ENCODE data around the gene MAB21L2.

Gene MAB21L2

DNA sequence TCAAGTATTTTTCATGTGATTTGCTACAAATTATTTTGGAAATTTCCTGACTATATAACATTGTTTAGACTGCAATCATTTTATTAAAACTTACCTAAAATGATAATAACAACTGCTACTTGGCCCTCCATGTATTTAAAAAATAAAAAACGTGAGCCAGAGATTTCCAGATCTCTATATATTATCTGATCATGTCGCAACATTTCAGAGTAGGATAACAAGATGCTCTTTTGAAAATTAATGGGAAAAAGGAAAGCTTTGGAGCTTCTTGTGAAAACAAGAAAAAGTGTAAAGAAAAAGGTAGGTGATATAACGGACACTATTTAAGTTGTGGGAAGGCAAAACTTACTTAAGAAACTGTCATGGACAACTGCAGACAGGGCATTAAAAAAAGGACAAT, 14.9 kb upstream of the MAB21L2 start:
- no peak overlapping the region for H3K4me3 ChIP-seq (ENCODE audit: insufficient read depth, low read length, poor library complexity, severe bottlenecking)
- no peaks in the 10 kb centered on the region for H3F3A ChIP-seq (ENCODE audit: insufficient read depth)
- H3K4me2 ChIP-seq (ENCODE audit: low read depth, low read length, poor library complexity, severe bottlenecking): no peak overlapping the region
- no peaks in the 10 kb centered on the region for H3K9me2 ChIP-seq (replicated peaks; ENCODE audit: insufficient read depth, low read length)
- no peak overlapping the region for H2AFZ ChIP-seq (ENCODE audit: low read depth, low read length, severe bottlenecking)
- H3K9ac ChIP-seq (ENCODE audit: low read length): no peak overlapping the region
- no peak for TF ChIP-seq EZH2phosphoT487 (conservative IDR thresholded peaks at IDR 0.05; ENCODE audit: low read length)
- TF ChIP-seq, protein P1, sequence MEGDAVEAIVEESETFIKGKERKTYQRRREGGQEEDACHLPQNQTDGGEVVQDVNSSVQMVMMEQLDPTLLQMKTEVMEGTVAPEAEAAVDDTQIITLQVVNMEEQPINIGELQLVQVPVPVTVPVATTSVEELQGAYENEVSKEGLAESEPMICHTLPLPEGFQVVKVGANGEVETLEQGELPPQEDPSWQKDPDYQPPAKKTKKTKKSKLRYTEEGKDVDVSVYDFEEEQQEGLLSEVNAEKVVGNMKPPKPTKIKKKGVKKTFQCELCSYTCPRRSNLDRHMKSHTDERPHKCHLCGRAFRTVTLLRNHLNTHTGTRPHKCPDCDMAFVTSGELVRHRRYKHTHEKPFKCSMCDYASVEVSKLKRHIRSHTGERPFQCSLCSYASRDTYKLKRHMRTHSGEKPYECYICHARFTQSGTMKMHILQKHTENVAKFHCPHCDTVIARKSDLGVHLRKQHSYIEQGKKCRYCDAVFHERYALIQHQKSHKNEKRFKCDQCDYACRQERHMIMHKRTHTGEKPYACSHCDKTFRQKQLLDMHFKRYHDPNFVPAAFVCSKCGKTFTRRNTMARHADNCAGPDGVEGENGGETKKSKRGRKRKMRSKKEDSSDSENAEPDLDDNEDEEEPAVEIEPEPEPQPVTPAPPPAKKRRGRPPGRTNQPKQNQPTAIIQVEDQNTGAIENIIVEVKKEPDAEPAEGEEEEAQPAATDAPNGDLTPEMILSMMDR (IDR thresholded peaks at IDR 0.05; ENCODE audit: insufficient read depth, low read length, poor library complexity, severe bottlenecking): no peak
- no peaks in the 10 kb centered on the region for H3K79me2 ChIP-seq (ENCODE audit: insufficient read depth, low read length)
- no peaks in the 10 kb centered on the region for H4K20me1 ChIP-seq (ENCODE audit: low read depth, low read length)
- H3K27ac ChIP-seq (ENCODE audit: low read depth, low read length): no peak overlapping the region
- H3K36me3 ChIP-seq (ENCODE audit: low read length): no peaks in the 10 kb centered on the region
- H3K27me3 ChIP-seq (ENCODE audit: low read length): no peaks in the 10 kb centered on the region
- no peaks in the 10 kb centered on the region for H3K9me3 ChIP-seq (ENCODE audit: insufficient read depth, low read length)

DNA sequence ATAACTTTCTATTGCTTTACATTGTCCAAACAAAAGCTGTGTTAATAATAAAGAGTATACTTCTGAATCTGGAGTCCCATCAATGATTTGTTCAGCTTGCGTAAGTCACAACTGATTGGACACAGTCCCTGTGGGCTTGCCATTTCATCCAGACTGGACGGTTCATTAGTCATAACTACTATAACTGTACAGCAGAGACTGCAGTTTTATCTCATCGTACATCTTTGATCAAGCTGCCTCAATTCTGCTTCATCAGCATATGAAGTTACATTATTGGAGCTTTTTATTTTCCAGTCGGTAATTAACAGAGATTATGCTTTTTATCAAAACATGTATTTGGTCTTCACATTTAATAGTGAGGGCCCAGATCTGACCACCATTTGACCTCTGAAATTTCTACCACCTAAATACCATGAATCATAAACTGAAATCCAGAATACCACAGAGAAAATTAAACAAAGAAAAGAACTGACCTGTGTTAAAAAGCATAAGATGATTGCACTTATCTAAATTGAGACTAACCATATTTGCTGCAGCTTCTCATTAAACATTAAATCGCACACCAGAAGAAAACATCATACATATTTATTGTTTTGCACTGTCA, 12.5 kb upstream of the MAB21L2 start:
- Histone ChIP-seq H4K20me1 (ENCODE audit: low read depth, low read length) (no peaks in the 10 kb centered on the region), H3K9me2 (replicated peaks; ENCODE audit: insufficient read depth, low read length) (no peaks in the 10 kb centered on the region), H3K36me3 (ENCODE audit: low read length) (no peaks in the 10 kb centered on the region), H3K9ac (ENCODE audit: low read length) (no peak overlapping the region), H3K27ac (ENCODE audit: low read depth, low read length) (no peak overlapping the region), H3F3A (ENCODE audit: insufficient read depth) (no peaks in the 10 kb centered on the region), H3K4me3 (ENCODE audit: insufficient read depth, low read length, poor library complexity, severe bottlenecking) (no peak overlapping the region), H2AFZ (ENCODE audit: low read depth, low read length, severe bottlenecking) (no peak overlapping the region), H3K27me3 (ENCODE audit: low read length) (no peaks in the 10 kb centered on the region), H3K4me2 (ENCODE audit: low read depth, low read length, poor library complexity, severe bottlenecking) (no peak overlapping the region), H3K9me3 (ENCODE audit: insufficient read depth, low read length) (no peaks in the 10 kb centered on the region), H3K79me2 (ENCODE audit: insufficient read depth, low read length) (no peaks in the 10 kb centered on the region)
- TF ChIP-seq, protein P1 (IDR thresholded peaks at IDR 0.05; ENCODE audit: insufficient read depth, low read length, poor library complexity, severe bottlenecking): no peak
- TF ChIP-seq EZH2phosphoT487 (conservative IDR thresholded peaks at IDR 0.05; ENCODE audit: low read length): no peak

DNA sequence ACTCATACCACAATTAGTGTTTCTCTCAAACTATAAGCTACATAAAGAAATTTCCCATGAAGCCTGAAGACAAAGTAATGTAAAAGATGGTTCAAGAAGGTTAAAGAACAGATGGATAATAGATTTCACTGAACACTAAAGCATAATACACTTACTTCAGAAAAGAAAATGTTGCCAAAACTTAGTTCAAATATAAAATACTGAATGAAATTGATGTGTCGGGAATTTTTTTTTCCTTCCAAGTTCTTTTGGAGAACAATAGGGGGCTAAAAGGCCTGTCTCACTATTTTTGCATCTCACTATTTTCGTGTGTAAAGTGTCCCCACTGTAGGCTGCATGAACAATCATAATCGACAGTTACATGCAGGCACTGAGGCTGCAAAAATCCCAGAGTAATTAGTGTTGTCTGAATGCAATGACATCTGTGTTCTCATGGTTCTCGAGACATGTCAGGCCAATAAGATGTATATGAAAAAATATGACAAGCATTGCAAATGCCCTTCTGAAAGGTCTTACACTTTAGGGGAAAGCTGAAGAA, 11.9 kb upstream of the MAB21L2 start:
- H3K27me3 ChIP-seq (ENCODE audit: low read length): no peaks in the 10 kb centered on the region
- no peaks in the 10 kb centered on the region for H3K9me3 ChIP-seq (ENCODE audit: insufficient read depth, low read length)
- TF ChIP-seq, protein P1 (IDR thresholded peaks at IDR 0.05; ENCODE audit: insufficient read depth, low read length, poor library complexity, severe bottlenecking): no peak
- TF ChIP-seq EZH2phosphoT487 (conservative IDR thresholded peaks at IDR 0.05; ENCODE audit: low read length): no peak
- H4K20me1 ChIP-seq (ENCODE audit: low read depth, low read length): no peaks in the 10 kb centered on the region
- no peaks in the 10 kb centered on the region for H3F3A ChIP-seq (ENCODE audit: insufficient read depth)
- H3K9me2 ChIP-seq (replicated peaks; ENCODE audit: insufficient read depth, low read length): no peaks in the 10 kb centered on the region
- H2AFZ ChIP-seq (ENCODE audit: low read depth, low read length, severe bottlenecking): no peak overlapping the region
- H3K9ac ChIP-seq (ENCODE audit: low read length): no peak overlapping the region
- no peaks in the 10 kb centered on the region for H3K36me3 ChIP-seq (ENCODE audit: low read length)
- no peak overlapping the region for H3K27ac ChIP-seq (ENCODE audit: low read depth, low read length)
- no peaks in the 10 kb centered on the region for H3K79me2 ChIP-seq (ENCODE audit: insufficient read depth, low read length)
- H3K4me2 ChIP-seq (ENCODE audit: low read depth, low read length, poor library complexity, severe bottlenecking): no peak overlapping the region
- H3K4me3 ChIP-seq (ENCODE audit: insufficient read depth, low read length, poor library complexity, severe bottlenecking): no peak overlapping the region
